HG02623 (cell line): ENCODE data around the gene A2M.

ENCODE experiments used
- ATAC-seq: cut with Tn5 transposase; IDR thresholded peaks from one replicate; pipeline ENCODE4 v1.9.1; 2021; ENCODE audit warnings: moderate library complexity; ENCODE audit not compliant: unreplicated experiment

The A2M gene

DNA sequence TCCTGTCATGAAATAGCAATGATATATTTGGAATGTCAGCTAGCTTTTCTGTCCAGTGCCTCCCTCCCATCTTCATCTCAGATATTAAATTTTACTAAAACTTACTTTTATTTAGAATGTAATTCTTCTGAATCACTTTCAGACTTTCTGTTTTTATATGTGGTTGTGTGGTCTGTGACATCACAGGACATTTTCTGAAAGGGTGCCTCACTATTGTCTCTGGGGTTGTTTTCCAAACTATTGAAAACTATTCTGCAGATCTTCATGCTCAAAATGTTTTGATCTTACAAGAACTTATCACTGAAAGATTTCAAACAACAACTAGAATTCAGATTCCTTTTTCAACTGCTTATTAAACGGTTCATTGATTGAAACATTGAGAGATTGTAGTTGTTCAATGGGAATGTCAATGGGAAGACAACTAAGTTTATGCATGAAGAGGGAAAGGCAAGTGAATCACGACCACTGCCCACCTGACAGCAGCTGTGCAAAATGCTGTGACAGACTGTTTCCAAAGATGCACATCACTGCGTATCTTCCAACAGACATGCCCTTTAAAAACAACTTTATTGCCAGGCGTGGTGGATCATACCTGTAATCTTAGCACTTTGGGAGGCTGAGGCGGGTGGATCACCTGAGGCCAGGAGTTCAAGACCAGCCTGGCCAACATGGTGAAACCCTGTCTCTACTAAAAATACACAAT lies 75.1 kb downstream of the A2M start:
- ATAC-seq: no peak

DNA sequence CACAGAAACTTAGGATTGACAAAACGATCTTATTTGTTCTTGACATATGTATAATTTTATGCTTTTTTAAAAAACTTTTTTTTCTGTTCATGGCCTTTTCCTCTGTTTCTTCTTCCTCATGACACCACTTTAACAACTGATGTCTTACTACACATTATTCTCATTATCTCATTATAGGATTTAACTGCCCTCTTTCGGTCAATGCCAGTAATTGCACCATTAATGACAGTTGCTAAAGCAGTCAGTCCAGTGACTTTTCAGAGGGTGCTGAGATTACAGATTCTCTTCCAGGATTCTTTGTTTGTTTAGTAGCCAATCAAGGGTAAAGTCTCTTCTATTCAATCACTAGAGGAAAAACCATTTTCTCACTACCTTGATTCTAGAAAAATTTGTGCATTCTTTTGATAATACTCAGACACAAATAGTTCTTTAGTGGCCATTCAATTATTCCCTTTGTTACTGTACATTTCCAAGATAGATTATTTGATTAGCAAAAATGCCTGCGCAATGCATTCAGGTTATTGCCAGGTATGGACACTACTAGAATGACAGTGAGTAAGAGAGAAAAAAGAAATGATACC lies 76.2 kb downstream of the A2M start:
- no peak for ATAC-seq

DNA sequence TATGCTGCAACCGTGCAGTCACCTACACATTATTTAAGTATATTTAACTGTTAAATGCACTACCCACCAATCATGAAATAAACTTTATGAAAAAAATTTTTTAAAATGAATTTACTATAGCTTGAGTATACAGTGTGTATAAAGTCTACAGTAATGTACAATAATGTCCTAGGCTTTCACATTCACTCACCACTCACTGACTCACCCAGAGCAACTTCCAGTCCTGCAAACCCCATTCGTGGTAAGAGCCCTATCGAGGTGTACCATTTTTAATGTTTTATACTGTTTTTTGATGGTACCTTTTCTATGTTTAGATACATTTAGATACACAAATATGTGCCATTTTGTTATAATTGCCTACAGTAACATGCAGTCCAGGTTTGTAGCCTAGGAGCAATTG lies 78.3 kb downstream of the A2M start:
- ATAC-seq: no peak

DNA sequence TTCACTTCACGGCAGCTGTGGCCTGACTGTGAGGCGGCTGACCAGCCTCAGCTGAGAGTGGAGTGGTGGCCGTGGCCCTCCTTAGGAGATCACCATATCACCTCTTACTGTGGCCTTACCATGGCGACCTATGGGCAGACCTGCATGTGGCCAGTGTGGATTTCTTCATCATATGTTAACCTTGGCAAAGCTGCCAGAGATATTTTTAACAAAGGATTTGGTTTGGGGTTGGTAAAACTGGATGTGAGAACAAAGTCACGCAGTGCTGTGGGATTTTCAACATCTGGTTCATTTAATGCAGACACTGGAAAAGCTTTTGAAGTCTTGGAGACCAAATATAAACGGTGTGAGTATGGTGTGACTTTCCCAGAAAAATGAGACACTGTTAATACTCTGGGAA lies 79.5 kb downstream of the A2M start:
- no peak for ATAC-seq

DNA sequence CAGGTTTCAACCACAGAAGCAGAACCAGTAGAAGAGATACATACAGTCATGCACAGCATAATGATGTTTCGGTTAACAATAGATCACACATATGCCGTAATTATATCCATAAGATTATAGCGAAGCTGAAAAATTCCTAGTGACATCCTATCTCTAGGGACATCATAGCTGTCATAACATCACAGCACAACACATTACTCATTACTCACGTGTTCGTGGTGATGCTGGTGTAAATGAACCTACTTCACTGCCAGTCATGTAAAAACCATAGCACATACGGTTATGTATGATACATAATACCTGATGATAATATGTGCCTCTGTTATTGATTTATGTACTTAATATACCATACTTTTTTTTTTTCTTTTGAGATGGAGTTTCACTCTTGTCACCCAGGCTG lies 81.6 kb downstream of the A2M start:
- ATAC-seq: no peak

DNA sequence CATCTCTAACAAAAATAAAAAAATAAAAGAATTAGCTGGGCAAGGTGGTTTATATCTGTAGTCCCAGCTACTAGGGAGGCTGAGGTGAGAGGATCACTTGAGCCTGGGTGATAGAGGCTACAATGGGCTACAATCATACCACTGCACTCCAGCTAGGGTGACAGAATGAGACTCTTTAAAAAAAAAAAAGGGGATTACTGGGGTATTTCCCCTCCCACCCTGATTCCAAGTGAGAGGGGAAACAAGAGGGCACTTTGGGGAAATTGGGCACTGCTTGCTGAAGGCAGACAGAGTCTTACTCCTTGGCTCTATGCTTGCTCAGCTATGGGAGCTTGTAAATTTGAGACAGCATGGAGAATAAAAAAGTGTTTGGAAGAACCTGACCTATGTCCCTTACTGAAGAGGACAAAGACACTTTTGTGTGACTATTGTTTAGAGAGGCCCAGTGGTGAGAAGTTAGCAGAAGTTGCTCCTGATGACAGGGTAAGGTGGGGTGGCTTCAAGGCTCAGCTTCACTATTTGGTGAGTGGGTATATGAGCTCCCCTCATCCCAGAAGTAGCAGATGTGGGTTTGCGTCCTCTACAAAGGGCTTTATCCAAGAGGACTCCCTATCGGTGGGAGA lies 82.3 kb downstream of the A2M start:
- ATAC-seq: no peak

DNA sequence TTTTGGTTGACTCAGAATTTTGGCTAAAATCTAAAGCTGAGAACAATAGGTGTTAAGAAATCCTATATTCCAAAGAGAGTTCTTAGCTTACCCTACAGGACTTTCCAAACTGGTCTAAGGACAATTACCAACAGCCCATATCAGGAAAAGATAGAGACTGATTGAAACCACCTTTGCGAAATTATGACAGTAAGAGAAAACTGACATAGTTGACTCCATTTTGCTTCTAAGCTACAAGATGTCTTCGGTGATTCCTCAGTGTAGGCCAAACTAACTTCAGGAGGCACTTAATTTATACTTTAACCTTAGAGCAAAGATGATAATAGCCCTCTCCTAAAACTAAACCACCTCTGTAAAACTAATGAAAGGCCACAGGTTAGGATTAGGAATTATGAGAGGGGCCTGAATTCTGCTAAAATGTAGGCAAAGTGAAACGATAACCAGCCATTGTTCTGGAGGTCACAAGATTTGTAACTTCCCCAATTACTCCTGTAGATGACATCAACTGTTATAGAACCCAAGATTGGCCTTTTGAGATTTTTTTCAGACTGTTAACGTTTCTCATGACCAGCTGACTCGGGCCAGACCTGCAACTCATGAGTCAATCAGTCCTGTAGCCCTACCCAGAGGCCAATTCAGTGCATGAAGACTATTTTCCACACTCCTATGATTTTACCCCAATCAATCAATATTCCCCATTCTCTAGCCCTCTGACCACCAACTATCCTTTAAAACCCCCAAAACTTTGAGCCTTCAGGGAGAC lies 83.3 kb downstream of the A2M start:
- no peak for ATAC-seq

DNA sequence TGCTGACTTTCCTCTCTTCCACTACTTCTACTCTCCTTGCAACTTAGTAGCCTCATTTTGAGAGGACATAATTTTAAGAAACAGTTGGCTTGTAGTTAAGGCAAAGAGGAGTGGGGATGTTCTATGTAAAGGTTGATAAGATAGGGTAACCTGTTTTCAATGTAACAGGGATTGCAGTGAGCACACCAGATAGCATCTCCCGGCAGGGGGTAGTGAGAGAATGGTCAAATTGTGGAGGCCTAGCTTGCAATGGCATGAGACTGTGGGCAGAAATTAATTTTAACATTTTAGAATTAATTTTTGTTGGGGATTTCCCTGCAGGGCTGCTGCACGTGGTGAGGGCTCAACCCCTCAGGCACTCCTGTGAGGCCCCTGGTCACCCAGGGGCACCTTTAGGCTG lies 84.9 kb downstream of the A2M start:
- ATAC-seq: no peak

DNA sequence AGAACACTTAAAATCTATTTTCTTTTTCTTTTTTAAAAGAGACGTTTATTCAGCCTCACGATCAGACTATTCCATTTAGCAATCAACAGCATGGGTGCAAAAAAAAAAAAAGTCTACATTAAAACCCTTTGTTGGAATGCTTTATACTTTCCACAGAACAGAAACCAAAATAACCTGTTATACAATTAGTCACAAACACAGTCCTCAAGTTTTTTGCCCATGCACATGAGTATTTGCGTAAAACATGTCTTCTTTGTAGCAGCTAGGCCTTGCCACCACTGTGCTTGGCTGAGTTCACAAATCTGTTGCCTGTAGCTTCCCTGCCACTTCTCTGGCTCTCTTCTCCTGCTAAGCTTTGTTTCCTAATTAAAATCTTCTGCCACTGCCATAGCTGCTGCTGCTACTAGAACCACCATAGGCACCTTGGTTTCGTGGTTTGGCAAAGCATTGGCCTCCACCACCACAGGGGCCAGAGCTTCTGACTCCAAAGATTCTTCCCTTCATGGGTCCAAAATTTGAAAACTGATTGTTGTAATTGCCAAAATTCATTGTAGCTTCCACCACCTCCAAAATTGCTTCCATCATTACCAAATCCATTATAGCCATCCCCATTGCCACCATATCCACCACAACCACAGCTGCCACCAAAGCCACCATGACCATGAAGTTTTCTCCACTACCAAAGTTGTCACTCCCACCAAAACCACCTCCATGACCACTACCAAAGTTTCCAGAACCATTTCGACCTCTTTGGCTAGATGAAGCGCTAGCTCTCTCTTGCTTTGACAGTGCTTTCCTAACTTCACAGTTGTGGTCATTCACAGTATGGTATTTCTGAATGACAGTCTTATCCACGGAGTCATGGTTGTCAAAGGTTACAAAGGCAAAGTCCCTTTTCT lies 88.3 kb downstream of the A2M start:
- no peak for ATAC-seq

DNA sequence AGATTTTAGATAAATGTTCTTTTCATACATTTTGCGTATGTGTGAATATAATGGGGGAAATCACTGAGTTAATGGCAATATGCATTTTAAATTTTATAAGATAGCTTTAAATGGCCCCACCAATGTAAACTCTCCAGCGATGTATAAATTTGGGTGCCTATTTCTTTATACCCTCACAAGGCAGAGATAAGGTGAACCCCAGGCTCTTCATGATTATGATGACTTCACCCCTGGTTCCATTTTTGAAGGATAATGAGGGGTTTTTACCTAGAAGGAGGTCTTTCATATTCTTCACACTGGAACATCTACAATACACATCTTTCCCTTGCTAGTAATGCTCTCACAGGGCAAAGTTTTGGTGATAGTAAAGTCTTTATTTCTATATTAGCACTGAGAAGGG lies 91.2 kb downstream of the A2M start:
- ATAC-seq: no peak

DNA sequence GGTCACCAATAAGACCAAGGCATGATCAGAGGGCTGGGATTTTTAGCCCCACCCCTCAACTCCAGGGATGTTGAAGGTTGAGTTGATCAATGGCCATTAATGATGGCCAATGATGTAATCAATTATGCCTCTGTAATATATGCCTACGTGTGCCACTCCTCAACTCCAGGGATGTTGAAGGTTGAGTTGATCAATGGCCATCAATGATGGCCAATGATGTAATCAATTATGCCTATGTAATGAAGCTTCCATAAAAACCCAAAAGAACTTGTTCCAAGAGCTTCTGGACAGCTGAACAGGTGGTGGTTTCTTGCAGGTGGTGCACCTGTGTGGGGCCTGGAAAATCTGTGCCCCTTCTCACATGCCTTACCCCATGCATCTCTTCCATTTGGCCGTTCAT lies 93.1 kb downstream of the A2M start:
- ATAC-seq: no peak
